GM23338 (cell line): Measurements from ENCODE around the gene DOCK2. TPM values are rescaled to one million over a fixed set of nuclear protein-coding genes. Genes with fewer than 3 reads are reported as not detected.

ENCODE experiments used
- ATAC-seq: fragments of 200-7000 bp; cut with Tn5 transposase; 3 replicates; pipeline ENCODE4 v1.9.1; 2020
- DNase-seq: peaks from one replicate; pipeline ENCODE4 v3.0.0-alpha.2; 2015; ENCODE audit warnings: low spot score
- H2AFZ ChIP-seq: fragments of 200-600 bp; sonication (generic); 2 replicates; pipeline ENCODE4 v1.8.0; 2016; ENCODE audit warnings: antibody characterized with exemption, mild to moderate bottlenecking, moderate library complexity
- H3F3A ChIP-seq: fragments of 200-600 bp; sonication (generic); replicated peaks from 2 replicates; pipeline ENCODE4 v1.8.0; 2017; ENCODE audit warnings: antibody characterized with exemption, mixed run types, low read depth
- H3K27ac ChIP-seq: fragments of 200-600 bp; sonication (generic); 2 replicates; pipeline ENCODE4 v1.6.1; 2016; ENCODE audit warnings: low read depth
- H3K27me3 ChIP-seq: fragments of 200-600 bp; sonication (generic); 2 replicates; pipeline ENCODE4 v1.8.0; 2016; ENCODE audit warnings: mild to moderate bottlenecking, mixed run types, moderate library complexity; ENCODE audit not compliant: insufficient read depth
- H3K36me3 ChIP-seq: fragments of 200-600 bp; sonication (generic); 2 replicates; pipeline ENCODE4 v1.8.0; 2016; ENCODE audit warnings: mild to moderate bottlenecking; ENCODE audit not compliant: insufficient read depth
- H3K4me1 ChIP-seq: fragments of 200-600 bp; sonication (generic); 2 replicates; pipeline ENCODE4 v1.8.0; 2016; ENCODE audit warnings: mild to moderate bottlenecking, moderate library complexity; ENCODE audit not compliant: insufficient read depth
- H3K4me2 ChIP-seq: fragments of 200-600 bp; sonication (generic); 2 replicates; pipeline ENCODE4 v1.7.1; 2017; ENCODE audit warnings: mixed run types
- H3K4me3 ChIP-seq: fragments of 200-600 bp; sonication (generic); 2 replicates; pipeline ENCODE4 v1.6.1; 2016; ENCODE audit warnings: mixed run types
- H3K79me2 ChIP-seq: fragments of 200-600 bp; sonication (generic); replicated peaks from 2 replicates; pipeline ENCODE4 v1.8.0; 2017; ENCODE audit warnings: mild to moderate bottlenecking; ENCODE audit not compliant: insufficient read depth
- H3K9me2 ChIP-seq: fragments of 200-600 bp; sonication (generic); 2 replicates; pipeline ENCODE4 v1.8.0; 2017; ENCODE audit not compliant: insufficient read depth
- H4K20me1 ChIP-seq: fragments of 200-600 bp; sonication (generic); replicated peaks from 2 replicates; pipeline ENCODE4 v1.8.0; 2017; ENCODE audit warnings: mild to moderate bottlenecking; ENCODE audit not compliant: insufficient read depth
- H3K27ac Mint-ChIP-seq: 2 replicates; pipeline ENCODE4 v1.8.0; 2020; ENCODE audit warnings: inconsistent platforms, mild to moderate bottlenecking, moderate library complexity, mixed read lengths
- H3K27me3 Mint-ChIP-seq: 3 replicates; pipeline ENCODE4 v1.8.0; 2022; ENCODE audit warnings: low read depth, mild to moderate bottlenecking, moderate library complexity, mixed read lengths, inconsistent platforms; ENCODE audit not compliant: insufficient read depth, poor library complexity
- H3K36me3 Mint-ChIP-seq: 3 replicates; pipeline ENCODE4 v1.8.0; 2021; ENCODE audit warnings: low read depth, mild to moderate bottlenecking, inconsistent platforms, moderate library complexity, mixed read lengths
- H3K4me1 Mint-ChIP-seq: 3 replicates; pipeline ENCODE4 v1.8.0; 2020; ENCODE audit warnings: mild to moderate bottlenecking, inconsistent platforms, mixed read lengths
- H3K4me3 Mint-ChIP-seq: 3 replicates; pipeline ENCODE4 v1.8.0; 2021; ENCODE audit warnings: moderate library complexity, mild to moderate bottlenecking, inconsistent platforms, mixed read lengths
- H3K9me3 Mint-ChIP-seq: 3 replicates; pipeline ENCODE4 v1.8.0; 2020; ENCODE audit warnings: moderate library complexity, mild to moderate bottlenecking, inconsistent platforms, mixed read lengths
- EZH2 ChIP-seq: fragments of 200-600 bp; sonication (generic); IDR thresholded peaks from one replicate; pipeline ENCODE4 v1.8.0; 2017; ENCODE audit warnings: antibody characterized with exemption, mild to moderate bottlenecking, low read depth; ENCODE audit not compliant: unreplicated experiment
- EZH2phosphoT487 ChIP-seq: fragments of 200-600 bp; sonication (generic); IDR thresholded peaks from one replicate; pipeline ENCODE4 v1.8.1; 2018; ENCODE audit warnings: antibody characterized with exemption; ENCODE audit not compliant: unreplicated experiment
- REST ChIP-seq: IDR thresholded peaks from one replicate; pipeline ENCODE4 v1.6.1; 2018; ENCODE audit warnings: antibody characterized with exemption; ENCODE audit not compliant: unreplicated experiment
- STAT1 ChIP-seq: IDR thresholded peaks from one replicate; pipeline ENCODE4 v1.6.1; 2016; ENCODE audit warnings: antibody characterized with exemption; ENCODE audit not compliant: unreplicated experiment
- ZNF331 ChIP-seq: fragments of 250-450 bp; sonication (Bioruptor Pico); IDR thresholded peaks from 2 replicates; pipeline ENCODE4 v1.5.0; 2020; ENCODE audit warnings: low read depth, mild to moderate bottlenecking, moderate library complexity
- ZNF462 ChIP-seq: fragments of 250-450 bp; sonication (Bioruptor Pico); IDR thresholded peaks from 2 replicates; pipeline ENCODE4 v1.5.0; 2020; ENCODE audit warnings: mild to moderate bottlenecking, moderate library complexity
- polyA plus RNA-seq: library from polyadenylated mRNA; unstranded; fragments of >200 nt; fragmentation: Nextera tagmentation; extraction: Ambion mirVana; gene quantifications from 2 replicates; pipeline ENCODE4 v1.2.1, GENCODE V29; 2016
- total RNA-seq: library from RNA; depleted of rRNA; stranded (reverse); fragments of >200 nt; shearing (Covaris generic); gene quantifications from 2 replicates; pipeline ENCODE4 v1.2.3, GENCODE V29; 2014

DOCK2 gene
- total and polyA plus RNA-seq, 2 experiments from 2014 or later: 3.7 to 9.4 TPM

- TF ChIP-seq ZNF462 (CRISPR knock-in tag): no peak
- TF ChIP-seq EZH2: no peak
- no peak for TF ChIP-seq ZNF331 (CRISPR knock-in tag)
- TF ChIP-seq EZH2phosphoT487: no peak
These were observed 443.1 kb downstream of the DOCK2 start (continued) for GRCh38 chr5:170080217-170080616.

GRCh38 chr5:170080786-170081445 lies 443.8 kb downstream of the DOCK2 start:
- no peak overlapping the region for H3K27ac ChIP-seq
- Mint-ChIP-seq H3K27me3 (peaks cover 3% of the 10 kb centered on the region), H3K4me1 (no peaks in the 10 kb centered on the region), H3K9me3 (no peaks in the 10 kb centered on the region), H3K27ac (no peak overlapping the region), H3K36me3 (no peaks in the 10 kb centered on the region), H3K4me3 (no peak overlapping the region)
- no peak overlapping the region for H2AFZ ChIP-seq
- no peaks in the 10 kb centered on the region for H3K4me1 ChIP-seq
- no peaks in the 10 kb centered on the region for H3K27me3 ChIP-seq
- no peaks in the 10 kb centered on the region for H4K20me1 ChIP-seq
- no peak overlapping the region for H3K4me3 ChIP-seq
- no peaks in the 10 kb centered on the region for H3F3A ChIP-seq
- DNase-seq (no peak), ATAC-seq (no peak)
- no peak for TF ChIP-seq REST
- TF ChIP-seq STAT1: no peak
- H3K79me2 ChIP-seq: no peaks in the 10 kb centered on the region
- no peaks in the 10 kb centered on the region for H3K9me2 ChIP-seq
- no peaks in the 10 kb centered on the region for H3K36me3 ChIP-seq
- H3K4me2 ChIP-seq: no peak overlapping the region
